ENCODE measurements around the gene SDCBP2.
"Not testable (repeated sequence)": the region's sequence is repeated elsewhere in the genome, so short reads cannot be mapped to it uniquely, and the experiment has no call there.

The SDCBP2 gene

GRCh38 chr20:1369970-1370369 lies 41.0 kb upstream of the SDCBP2 start:
- no peak for DNase-seq (ENCODE audit: insufficient read length, low spot score)
- FAIRE-seq: no peak
- TF ChIP-seq POLR2A (IDR thresholded peaks at IDR 0.05; ENCODE audit: low read depth, low read length): no peak

- FAIRE-seq (no peak), DNase-seq (ENCODE audit: insufficient read length, low spot score) (no peak)
- TF ChIP-seq POLR2A (IDR thresholded peaks at IDR 0.05; ENCODE audit: low read depth, low read length): no peak
Measured at GRCh38 chr20:1368448-1369199, 39.7 kb upstream of the SDCBP2 start.

- FAIRE-seq (no peak), DNase-seq (ENCODE audit: insufficient read length, low spot score) (no peak)
- TF ChIP-seq POLR2A (IDR thresholded peaks at IDR 0.05; ENCODE audit: low read depth, low read length): no peak
Measured at GRCh38 chr20:1367479-1367878, 38.5 kb upstream of the SDCBP2 start.

GRCh38 chr20:1364106-1364505 lies 35.2 kb upstream of the SDCBP2 start:
- DNase-seq (ENCODE audit: insufficient read length, low spot score) (no peak), FAIRE-seq (no peak)
- no peak for TF ChIP-seq POLR2A (IDR thresholded peaks at IDR 0.05; ENCODE audit: low read depth, low read length)

GRCh38 chr20:1363522-1363921 lies 34.6 kb upstream of the SDCBP2 start:
- no peak for FAIRE-seq
- no peak for DNase-seq (ENCODE audit: insufficient read length, low spot score)
- no peak for TF ChIP-seq POLR2A (IDR thresholded peaks at IDR 0.05; ENCODE audit: low read depth, low read length)

- FAIRE-seq (no peak), DNase-seq (ENCODE audit: insufficient read length, low spot score) (no peak)
- TF ChIP-seq POLR2A (IDR thresholded peaks at IDR 0.05; ENCODE audit: low read depth, low read length): no peak
Measured at GRCh38 chr20:1362484-1362883, 33.5 kb upstream of the SDCBP2 start.

GRCh38 chr20:1360094-1360846 lies 31.3 kb upstream of the SDCBP2 start:
- no peak for FAIRE-seq
- no peak for DNase-seq (ENCODE audit: insufficient read length, low spot score)
- TF ChIP-seq POLR2A (IDR thresholded peaks at IDR 0.05; ENCODE audit: low read depth, low read length): no peak

- TF ChIP-seq POLR2A (IDR thresholded peaks at IDR 0.05; ENCODE audit: low read depth, low read length): no peak
- FAIRE-seq: peak; percentile 70
- DNase-seq (ENCODE audit: insufficient read length, low spot score): no peak
Measured at GRCh38 chr20:1357921-1358671, 29.2 kb upstream of the SDCBP2 start.

- no peak for FAIRE-seq
- TF ChIP-seq POLR2A (IDR thresholded peaks at IDR 0.05; ENCODE audit: low read depth, low read length): no peak
- no peak for DNase-seq (ENCODE audit: insufficient read length, low spot score)
Measured at GRCh38 chr20:1353956-1354355, 25.0 kb upstream of the SDCBP2 start.

GRCh38 chr20:1346315-1346969 lies 17.5 kb upstream of the SDCBP2 start:
- TF ChIP-seq POLR2A (IDR thresholded peaks at IDR 0.05; ENCODE audit: low read depth, low read length): no peak
- no peak for FAIRE-seq
- DNase-seq (ENCODE audit: insufficient read length, low spot score): no peak

- DNase-seq (ENCODE audit: insufficient read length, low spot score) (no peak), FAIRE-seq (no peak)
- TF ChIP-seq POLR2A (IDR thresholded peaks at IDR 0.05; ENCODE audit: low read depth, low read length): no peak
Measured at GRCh38 chr20:1345756-1346093, 16.8 kb upstream of the SDCBP2 start.

GRCh38 chr20:1345030-1345755 lies 16.3 kb upstream of the SDCBP2 start:
- FAIRE-seq (no peak), DNase-seq (ENCODE audit: insufficient read length, low spot score) (no peak)
- no peak for TF ChIP-seq POLR2A (IDR thresholded peaks at IDR 0.05; ENCODE audit: low read depth, low read length)

GRCh38 chr20:1343446-1344124 lies 14.6 kb upstream of the SDCBP2 start:
- DNase-seq (ENCODE audit: insufficient read length, low spot score): not testable (repeated sequence)

More at GRCh38 chr20:1343446-1344124, 14.6 kb upstream of the SDCBP2 start:
- not testable (repeated sequence) for FAIRE-seq
